ENCODE data around the gene GARIN5A. TPM values are rescaled to one million over a fixed set of nuclear protein-coding genes. Genes with fewer than 3 reads are reported as not detected.

Gene GARIN5A
- total and polyA plus RNA-seq, 2 of the 8 experiments (the other 6 are each of a cell fraction or from before 2014, with no cell fraction given): 9.1 to 18.5 TPM

GRCh38 chr19:50510700-50511068, 34.0 kb upstream of the GARIN5A start:
- Histone ChIP-seq H2BK5ac (ENCODE audit: low read depth, low read length) (no peak overlapping the region), H4K5ac (ENCODE audit: insufficient read length, low read depth, low read length) (no peak overlapping the region), H4K91ac (replicated peaks; ENCODE audit: insufficient read length, low read length) (no peak overlapping the region), H2BK15ac (ENCODE audit: low read length) (no peak overlapping the region), H3K4me2 (ENCODE audit: insufficient read depth in 1 of 2, low read depth in 2 of 2, low read length in 2 of 2) (peak overlapping the region; percentile 57 to 66), H2BK12ac (ENCODE audit: low read depth, low read length) (no peak overlapping the region), H3K4me1 (replicated peaks in 1 of 4; ENCODE audit: control insufficient read depth in 3 of 4, insufficient read depth in 4 of 4, low read length in 3 of 4) (peaks cover 0 to 6% (median 4%) of the 10 kb centered on the region in 4 experiments; a peak in 4 of 7 replicates), H3K9me3 (ENCODE audit: insufficient read depth in 2 of 2, low read depth in 1 of 2, low read length in 1 of 2) (no peaks in the 10 kb centered on the region), H3K14ac (ENCODE audit: insufficient read length) (no peak overlapping the region), H3K36me3 (ENCODE audit: control insufficient read depth in 2 of 4, insufficient read depth in 4 of 4, low read length in 3 of 4) (no peaks in the 10 kb centered on the region), H2AFZ (ENCODE audit: low read length) (no peak overlapping the region), H2AK5ac (ENCODE audit: low read depth, low read length) (no peak overlapping the region), H2BK120ac (replicated peaks; ENCODE audit: low read depth, low read length) (no peak overlapping the region), H2BK20ac (ENCODE audit: low read length) (no peak overlapping the region), H3K4ac (replicated peaks; ENCODE audit: insufficient read length, low read depth, low read length) (no peak overlapping the region), H3K56ac (replicated peaks; ENCODE audit: insufficient read length, low read depth, low read length) (no peak overlapping the region), H4K20me1 (replicated peaks in 1 of 2; ENCODE audit: control insufficient read depth in 1 of 2, insufficient read depth in 2 of 2, low read length in 2 of 2) (peaks cover 1 to 3% of the 10 kb centered on the region in 2 experiments), H3K23me2 (ENCODE audit: low read depth, low read length) (no peaks in the 10 kb centered on the region; the same call in 1 of the 2 replicates), H3K23ac (ENCODE audit: insufficient read length) (no peak overlapping the region), H3K79me1 (ENCODE audit: low read depth, low read length) (no peaks in the 10 kb centered on the region; the same call in 1 of the 2 replicates), H3K18ac (ENCODE audit: extremely low read depth, low read length) (no peak overlapping the region), H3K4me3 (ENCODE audit: extremely low read depth in 1 of 4, insufficient read depth in 2 of 4, low read depth in 3 of 4, low read length in 4 of 4) (peak overlapping the region; percentile 42 to 62 (median 56)), H3K27ac (ENCODE audit: low read depth, low read length) (no peak overlapping the region), H3K27me3 (replicated peaks in 1 of 4; ENCODE audit: control insufficient read depth in 3 of 4, extremely low read depth in 1 of 4, insufficient read depth in 3 of 4, low read length in 3 of 4) (peaks cover 0 to 26% (median 15%) of the 10 kb centered on the region in 4 experiments; a peak in 6 of 7 replicates), H4K8ac (ENCODE audit: extremely low read depth, insufficient read depth, low read length) (0 out of 2 replicates have a peak overlapping the region, but pooled peaks have one; percentile 20), H3K79me2 (ENCODE audit: control insufficient read depth in 1 of 2, insufficient read depth in 2 of 2, low read length in 2 of 2) (no peaks in the 10 kb centered on the region), H3K9ac (replicated peaks in 1 of 4; ENCODE audit: extremely low read depth in 1 of 4, low read depth in 3 of 4, low read length in 3 of 4) (no peak overlapping the region; a peak in 2 of 7 replicates)
- TF ChIP-seq HDAC2 (IDR thresholded peaks at IDR 0.05; ENCODE audit: borderline replicate concordance in 1 of 2, low read depth in 2 of 2, low read length in 2 of 2) (peak in 1 of 2 experiments; percentile 17; a peak in 1 of 4 replicates), EP300 (IDR thresholded peaks at IDR 0.05; ENCODE audit: borderline replicate concordance in 1 of 2, low read depth in 2 of 2, low read length in 2 of 2) (no peak), SUZ12 (IDR thresholded peaks at IDR 0.05; ENCODE audit: low read length) (no peak), KDM4A (IDR thresholded peaks at IDR 0.05; ENCODE audit: low read depth, low read length, severe bottlenecking) (peak; percentile 36), POLR2AphosphoS5 (IDR thresholded peaks at IDR 0.05; ENCODE audit: low read depth, low read length) (peak; percentile 46; the same call in 1 of the 2 replicates), SAP30 (IDR thresholded peaks at IDR 0.05; ENCODE audit: insufficient read depth, insufficient replicate concordance, low read length) (peak; percentile 72), SIN3A (conservative IDR thresholded peaks at IDR 0.05 in 1 of 2, IDR thresholded peaks at IDR 0.05 in 1 of 2; ENCODE audit: low read depth in 1 of 2, low read length in 2 of 2) (peak; percentile 72 to 85; a peak in 1 of 4 replicates)
- POLR2A ChIA-PET (ENCODE audit: partially characterized antibody): interaction anchor here (0.7 to 1.7 kb wide), 7 partner anchors 10 to 294 kb away, joined by 3 to 9 read pairs (median 6); no protein-coding TSS in a partner anchor
- CTCF ChIA-PET (ENCODE audit: partially characterized antibody): interaction anchor here (1.9 to 19.3 kb wide), 4 partner anchors 10 to 45 kb away, joined by 5 to 206 read pairs (median 15); no protein-coding TSS in a partner anchor
- whole genome bisulfite sequencing, 2 experiments (ENCODE audit: extremely low coverage in 1 of 2, insufficient coverage in 1 of 2, insufficient read length in 1 of 2, insufficient replicate concordance in 2 of 2, low coverage in 1 of 2, low lambda C conversion rate in 2 of 2, missing lambda C conversion rate in 1 of 2): 4% methylated on average over 10 of the region's 10 CpGs; no CpG with 5 or more reads in 1 of the 2 experiments
- FAIRE-seq (peak; percentile 13), DNase-seq (ENCODE audit: low read depth in 1 of 2, low spot score in 2 of 2) (peak in 1 of 2 experiments; percentile 61)
